Activated CD4-positive, alpha-beta T cell treated with anti-CD3 and anti-CD28 coated beads, Interleukin-2, amount 10 ng/mL, durations not matched to agents 7 days and 5 days (primary cell): ENCODE measurements around the gene ELMO1. TPM values are rescaled to one million over a fixed set of nuclear protein-coding genes. Genes with fewer than 3 reads are reported as not detected.

Experiments
- CTCF ChIA-PET: fragments of 350-600 bp; sonication (Branson Sonifier 250); formaldehyde crosslinking; loops from one replicate; lab custom pipeline; 2021; ENCODE audit warnings: antibody characterized with exemption; lab: Charles Lee
- POLR2A ChIA-PET: fragments of 350-600 bp; sonication (Branson Sonifier 250); formaldehyde crosslinking; loops from one replicate; lab custom pipeline; 2021; ENCODE audit warnings: antibody characterized with exemption; lab: Charles Lee
- DNase-seq: peaks from one replicate; pipeline ENCODE4 v3.0.0-alpha.2; 2020
- H3K27ac Mint-ChIP-seq: one replicate; pipeline ENCODE4 v1.8.0; 2021; ENCODE audit warnings: mild to moderate bottlenecking, moderate library complexity, mixed read lengths
- H3K27me3 Mint-ChIP-seq: one replicate; pipeline ENCODE4 v1.8.0; 2021; ENCODE audit warnings: mixed read lengths
- H3K36me3 Mint-ChIP-seq: one replicate; pipeline ENCODE4 v1.8.0; 2021; ENCODE audit warnings: low read depth, mixed read lengths
- H3K4me1 Mint-ChIP-seq: one replicate; pipeline ENCODE4 v1.8.0; 2021; ENCODE audit warnings: mixed read lengths
- H3K4me3 Mint-ChIP-seq: one replicate; pipeline ENCODE4 v1.8.0; 2021; ENCODE audit warnings: mild to moderate bottlenecking, moderate library complexity, mixed read lengths
- H3K9me3 Mint-ChIP-seq: one replicate; pipeline ENCODE4 v1.8.0; 2021; ENCODE audit warnings: mixed read lengths
- total RNA-seq, 2 experiments: library from RNA; stranded (reverse); gene quantifications; one replicate each; pipeline ENCODE4 v1.2.3, GENCODE V29; 2021

Gene ELMO1
- total RNA-seq, 2 experiments from 2014 or later = 99.8 to 142 TPM

DNA sequence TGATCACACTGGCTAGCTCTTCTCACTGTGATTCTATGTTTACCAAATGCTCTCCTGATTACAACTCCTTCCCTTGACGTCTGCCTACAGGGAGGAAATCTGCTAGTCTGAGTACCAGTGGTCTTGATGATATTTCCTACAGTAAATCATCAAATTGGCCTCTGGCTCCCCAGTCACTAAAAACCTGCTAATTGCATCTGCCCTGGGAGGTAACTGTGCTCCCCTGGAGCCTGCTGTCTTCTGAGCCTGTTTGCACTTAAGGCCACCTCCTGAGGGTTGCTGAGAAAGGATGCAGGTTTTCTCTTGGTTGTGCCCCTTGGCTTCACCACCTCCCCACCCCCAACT, 56.0 kb downstream of the ELMO1 start:
- no peaks in the 10 kb centered on the region for H3K27me3 Mint-ChIP-seq
- no peaks in the 10 kb centered on the region for H3K9me3 Mint-ChIP-seq
- no peak overlapping the region for H3K4me3 Mint-ChIP-seq
- peaks cover 34% of the 10 kb centered on the region for H3K4me1 Mint-ChIP-seq
- DNase-seq = no peak
- POLR2A ChIA-PET = interaction anchor here (0.5 kb wide), 1 partner anchor 32 kb away, joined by 4 read pairs; no protein-coding TSS in a partner anchor
- CTCF ChIA-PET = no interaction called here
- H3K36me3 Mint-ChIP-seq = peaks cover 4% of the 10 kb centered on the region
- no peak overlapping the region for H3K27ac Mint-ChIP-seq

DNA sequence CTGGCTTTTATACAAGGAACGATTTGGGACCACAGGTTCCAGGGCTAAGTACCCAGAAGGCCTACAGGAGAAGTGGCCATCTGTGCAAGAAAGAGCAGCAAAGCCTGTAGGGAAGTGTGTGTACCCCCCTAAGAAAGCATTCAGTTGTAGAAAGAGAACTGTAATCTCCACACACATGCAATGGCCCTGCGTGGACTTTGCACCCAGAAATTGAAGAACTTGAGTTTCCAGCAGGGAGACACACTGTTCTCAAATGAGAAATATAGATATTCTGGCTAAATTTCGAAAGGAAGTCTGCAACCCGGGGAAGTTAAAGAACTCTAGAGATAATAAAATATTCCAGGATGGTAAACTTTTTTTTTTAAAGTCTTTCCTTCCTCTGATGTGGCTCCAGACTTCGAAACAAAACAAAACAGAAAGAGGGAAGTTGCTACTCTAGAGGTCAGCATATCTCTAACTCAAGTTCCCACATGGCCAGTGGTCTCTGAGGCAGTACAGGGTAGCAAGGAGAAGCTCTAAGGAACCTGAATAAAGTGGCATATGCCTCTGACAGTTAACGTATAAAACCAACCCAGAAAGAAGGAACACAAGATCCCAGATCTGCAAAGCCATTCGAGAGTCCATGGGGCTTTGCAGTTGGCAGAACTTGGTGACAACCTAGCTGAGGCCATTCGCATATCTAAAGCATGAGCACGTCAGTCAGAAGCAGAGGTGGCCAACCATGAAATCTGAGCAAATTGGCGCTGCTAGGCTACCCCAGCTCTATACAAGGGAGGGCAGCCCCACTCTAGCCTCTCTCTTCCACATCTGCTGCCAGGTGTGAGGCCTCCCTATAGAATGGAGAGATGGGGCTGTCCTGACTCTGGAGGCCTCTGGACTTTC, 56.6 kb downstream of the ELMO1 start:
- Mint-ChIP-seq H3K36me3 (peaks cover 4% of the 10 kb centered on the region), H3K27me3 (no peaks in the 10 kb centered on the region), H3K9me3 (no peaks in the 10 kb centered on the region), H3K27ac (no peak overlapping the region), H3K4me3 (no peak overlapping the region), H3K4me1 (peaks cover 34% of the 10 kb centered on the region)
- DNase-seq = no peak
- POLR2A ChIA-PET = interaction anchor here (0.5 kb wide), 1 partner anchor 32 kb away, joined by 4 read pairs; no protein-coding TSS in a partner anchor
- CTCF ChIA-PET = interaction anchor here (2.3 kb wide), 1 partner anchor 12 kb away, joined by 7 read pairs; no protein-coding TSS in a partner anchor

DNA sequence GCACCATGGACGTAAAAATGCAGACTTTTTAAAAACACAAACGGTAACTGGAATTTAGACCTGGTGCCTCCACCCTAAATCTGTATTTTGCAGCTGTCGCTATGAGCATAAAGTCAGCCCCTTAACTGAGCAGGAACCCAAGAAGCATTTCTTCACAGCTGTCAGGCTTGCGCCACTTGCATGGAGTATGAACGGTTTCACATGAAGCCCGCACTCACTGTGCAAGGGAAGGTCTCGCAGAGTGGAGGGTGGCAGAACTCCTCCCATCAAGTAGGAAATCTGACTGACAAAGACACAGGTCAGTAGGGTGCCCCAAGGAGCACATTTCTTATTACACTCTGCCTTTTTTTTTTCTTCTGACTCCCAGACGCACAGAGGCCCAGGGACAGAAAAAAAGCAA, 58.5 kb downstream of the ELMO1 start:
- ChIA-PET CTCF (interaction anchor here (0.6 to 2.3 kb wide), 3 partner anchors 10 to 730 kb away, joined by 3 to 7 read pairs (median 3); no protein-coding TSS in a partner anchor), POLR2A (no interaction called here)
- H3K27me3 Mint-ChIP-seq = no peaks in the 10 kb centered on the region
- peaks cover 4% of the 10 kb centered on the region for H3K36me3 Mint-ChIP-seq
- H3K4me3 Mint-ChIP-seq = no peak overlapping the region
- peaks cover 33% of the 10 kb centered on the region for H3K4me1 Mint-ChIP-seq
- no peak overlapping the region for H3K27ac Mint-ChIP-seq
- no peaks in the 10 kb centered on the region for H3K9me3 Mint-ChIP-seq
- DNase-seq = no peak

DNA sequence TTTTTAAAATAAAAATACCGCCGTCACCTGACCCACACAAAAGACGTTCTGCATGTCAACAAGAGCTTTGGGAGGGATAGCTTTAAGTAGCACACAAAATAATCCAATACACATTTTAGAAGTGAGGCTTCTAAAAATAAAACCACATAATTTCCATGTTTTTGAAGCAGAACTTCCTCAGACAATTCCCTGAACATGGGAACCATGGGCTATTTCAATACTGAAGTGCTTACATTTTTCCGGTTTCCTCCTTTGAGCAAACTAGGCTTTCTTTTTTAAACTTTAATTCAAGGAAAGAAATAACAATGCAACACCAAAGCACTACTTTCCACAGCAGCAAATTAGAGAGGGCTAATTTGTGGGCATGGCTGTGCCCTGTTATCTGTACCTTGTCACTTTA, 59.9 kb downstream of the ELMO1 start:
- DNase-seq = no peak
- Mint-ChIP-seq H3K4me1 (peaks cover 24% of the 10 kb centered on the region), H3K9me3 (no peaks in the 10 kb centered on the region), H3K4me3 (no peak overlapping the region), H3K36me3 (peaks cover 2% of the 10 kb centered on the region), H3K27me3 (no peaks in the 10 kb centered on the region), H3K27ac (no peak overlapping the region)
- ChIA-PET POLR2A (interaction anchor here (0.5 kb wide), 1 partner anchor 15 kb away, joined by 3 read pairs; no protein-coding TSS in a partner anchor), CTCF (no interaction called here)

DNA sequence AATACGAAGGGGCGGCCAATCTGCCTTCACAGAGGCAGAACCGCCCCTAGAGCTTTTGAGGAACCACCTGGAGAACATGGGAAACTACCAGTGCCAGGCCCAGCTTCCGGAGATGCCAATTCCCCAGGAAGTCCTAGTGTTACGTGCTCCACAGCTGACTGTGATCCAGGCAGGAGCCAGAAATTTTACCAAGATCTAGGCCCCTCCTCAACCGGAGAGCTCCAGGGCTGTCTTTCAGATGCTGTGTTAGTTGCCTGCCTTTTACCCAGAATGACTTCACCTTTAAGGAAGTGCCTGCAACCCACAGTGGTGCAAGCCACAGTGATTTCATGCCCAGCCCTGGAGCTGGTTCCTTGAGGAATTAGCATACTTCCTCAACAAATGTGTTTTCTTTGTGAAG, 62.9 kb downstream of the ELMO1 start:
- no peak overlapping the region for H3K4me3 Mint-ChIP-seq
- H3K36me3 Mint-ChIP-seq = peaks cover 2% of the 10 kb centered on the region
- no peak for DNase-seq
- no peaks in the 10 kb centered on the region for H3K27me3 Mint-ChIP-seq
- POLR2A ChIA-PET = no interaction called here
- CTCF ChIA-PET = no interaction called here
- H3K9me3 Mint-ChIP-seq = no peaks in the 10 kb centered on the region
- peak overlapping the region; percentile 46 for H3K27ac Mint-ChIP-seq
- H3K4me1 Mint-ChIP-seq = peaks cover 11% of the 10 kb centered on the region

DNA sequence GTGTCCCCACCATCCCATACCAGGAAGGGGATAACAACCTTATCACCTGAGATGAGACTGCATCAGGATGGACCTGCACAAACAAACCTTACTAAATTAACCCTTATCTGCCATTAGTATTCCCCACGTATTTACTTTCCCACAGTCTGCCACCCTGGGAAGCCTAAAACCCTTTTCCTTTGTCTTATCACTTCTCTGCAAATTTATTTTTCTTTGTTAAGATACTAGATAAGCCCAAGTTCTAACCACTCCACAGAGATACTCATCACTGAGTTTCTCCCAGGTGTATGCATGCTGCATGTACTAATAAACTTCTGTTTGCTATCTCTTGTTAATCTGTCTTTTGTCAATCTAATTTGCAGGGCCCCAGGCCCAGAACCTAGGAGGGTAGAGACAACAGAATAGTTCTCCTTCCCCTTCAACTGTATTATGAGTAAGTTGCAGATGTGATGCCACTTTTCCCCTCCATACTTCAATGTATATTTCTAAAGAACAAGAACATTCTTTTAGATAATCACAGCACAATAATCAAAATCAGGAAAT, 66.0 kb downstream of the ELMO1 start:
- Mint-ChIP-seq H3K27ac (no peak overlapping the region), H3K27me3 (no peaks in the 10 kb centered on the region), H3K4me3 (no peak overlapping the region), H3K9me3 (peaks cover 12% of the 10 kb centered on the region), H3K36me3 (peaks cover 15% of the 10 kb centered on the region), H3K4me1 (peaks cover 16% of the 10 kb centered on the region)
- POLR2A ChIA-PET = no interaction called here
- DNase-seq = no peak
- CTCF ChIA-PET = no interaction called here

DNA sequence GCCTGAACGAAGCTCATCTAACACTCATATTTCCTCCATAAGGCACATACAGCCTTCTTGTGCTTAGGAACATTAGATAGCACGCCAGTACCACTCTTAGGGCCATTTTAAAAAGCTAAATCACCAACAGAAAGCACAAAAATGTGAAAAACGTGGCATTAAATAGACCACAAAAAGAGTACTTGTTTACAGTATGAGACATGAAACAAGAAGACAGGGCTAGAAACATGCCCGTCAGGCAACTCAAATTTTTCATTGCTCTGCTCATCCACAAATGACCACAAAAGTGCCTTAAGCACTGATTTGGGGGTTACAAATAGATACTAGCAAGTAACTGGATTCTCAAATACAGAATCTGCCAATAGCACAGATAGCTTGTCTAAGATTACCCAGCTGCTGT, 67.8 kb downstream of the ELMO1 start:
- no peak for DNase-seq
- H3K36me3 Mint-ChIP-seq = peaks cover 32% of the 10 kb centered on the region
- H3K4me1 Mint-ChIP-seq = peaks cover 21% of the 10 kb centered on the region
- H3K4me3 Mint-ChIP-seq = no peak overlapping the region
- H3K27me3 Mint-ChIP-seq = no peaks in the 10 kb centered on the region
- no peak overlapping the region for H3K27ac Mint-ChIP-seq
- ChIA-PET POLR2A (no interaction called here), CTCF (no interaction called here)
- H3K9me3 Mint-ChIP-seq = peaks cover 23% of the 10 kb centered on the region

DNA sequence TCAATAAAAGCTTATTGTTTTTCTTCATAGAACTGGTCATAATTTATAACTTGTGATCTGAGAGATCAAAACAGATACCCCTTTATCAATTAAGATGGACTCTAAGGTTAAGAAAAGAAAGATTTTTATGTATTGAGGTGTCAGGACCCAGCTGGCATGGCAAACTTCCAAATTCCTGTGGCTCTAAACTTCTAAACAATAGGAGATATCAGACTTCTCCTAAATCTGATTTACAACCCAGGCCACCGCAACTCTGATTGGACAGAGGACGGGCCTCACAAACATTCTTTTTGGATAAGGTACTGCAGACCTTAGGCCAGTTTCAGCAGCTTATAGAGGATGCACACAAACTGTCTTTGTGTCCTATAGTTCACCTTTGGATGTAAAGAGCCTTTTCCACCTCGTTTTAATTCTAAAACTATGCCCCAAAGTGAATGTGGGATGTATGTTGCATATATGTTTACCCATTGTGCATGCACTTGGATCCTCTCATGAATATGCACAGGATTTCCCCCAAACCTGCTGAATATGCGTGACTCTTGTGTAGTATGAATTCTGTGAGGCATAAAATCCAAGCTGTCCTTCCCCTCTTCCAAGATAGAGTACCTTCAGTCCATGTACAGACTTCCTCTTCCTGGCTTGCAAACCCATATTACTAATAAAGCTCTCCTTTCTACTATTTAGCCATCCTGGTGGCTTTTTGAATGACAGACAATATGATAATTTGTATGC, 69.0 kb downstream of the ELMO1 start:
- POLR2A ChIA-PET = no interaction called here
- no peak for DNase-seq
- H3K27ac Mint-ChIP-seq = no peak overlapping the region
- H3K4me3 Mint-ChIP-seq = no peak overlapping the region
- CTCF ChIA-PET = interaction anchor here (1.8 kb wide), 1 partner anchor 11 kb away, joined by 7 read pairs; no protein-coding TSS in a partner anchor
- no peaks in the 10 kb centered on the region for H3K27me3 Mint-ChIP-seq
- peaks cover 36% of the 10 kb centered on the region for H3K36me3 Mint-ChIP-seq
- H3K4me1 Mint-ChIP-seq = peaks cover 21% of the 10 kb centered on the region
- H3K9me3 Mint-ChIP-seq = peaks cover 23% of the 10 kb centered on the region

DNA sequence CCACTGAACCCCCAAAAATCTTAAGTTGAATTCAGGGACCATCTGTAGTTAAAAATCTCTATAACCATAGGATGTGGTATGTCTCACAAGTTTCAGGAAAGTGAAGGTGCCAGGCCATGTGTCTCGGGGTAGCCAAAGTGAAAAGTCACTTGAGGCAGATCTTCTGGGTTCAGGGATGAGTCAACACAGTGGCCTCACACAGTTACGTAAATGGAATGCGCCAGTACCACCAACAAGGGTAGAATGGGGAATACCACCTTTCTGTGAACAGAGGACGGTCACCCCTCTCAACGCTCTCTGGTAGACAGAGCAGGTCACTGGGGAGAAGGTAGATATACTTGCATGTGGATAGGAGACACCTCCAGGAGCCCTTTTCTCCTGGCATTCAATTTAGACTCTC, 71.4 kb downstream of the ELMO1 start:
- Mint-ChIP-seq H3K9me3 (peaks cover 23% of the 10 kb centered on the region), H3K36me3 (peaks cover 45% of the 10 kb centered on the region), H3K27me3 (no peaks in the 10 kb centered on the region), H3K27ac (no peak overlapping the region), H3K4me1 (peaks cover 21% of the 10 kb centered on the region), H3K4me3 (no peak overlapping the region)
- DNase-seq = no peak
- ChIA-PET POLR2A (no interaction called here), CTCF (interaction anchor here (1.4 kb wide), 1 partner anchor 14 kb away, joined by 4 read pairs; no protein-coding TSS in a partner anchor)

DNA sequence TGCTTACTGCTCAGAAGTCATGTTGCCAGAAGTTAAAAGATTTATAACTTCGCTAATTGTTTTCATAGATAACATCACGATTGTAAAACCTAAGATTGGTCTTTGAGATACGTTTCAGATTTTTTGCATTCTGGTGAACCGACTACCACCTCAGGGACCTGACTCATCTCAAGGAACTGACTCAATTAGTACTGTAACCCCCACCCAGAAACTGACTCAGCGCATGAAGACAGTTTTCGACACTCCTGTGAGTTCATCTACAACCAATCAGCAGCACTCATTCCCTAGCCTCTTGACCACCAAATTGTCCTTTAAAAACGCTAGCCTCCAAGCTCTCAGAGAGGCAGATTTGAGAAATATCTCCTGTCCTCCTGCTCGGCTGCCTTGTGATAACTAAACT, 72.3 kb downstream of the ELMO1 start:
- ChIA-PET POLR2A (no interaction called here), CTCF (interaction anchor here (1.4 kb wide), 1 partner anchor 14 kb away, joined by 4 read pairs; no protein-coding TSS in a partner anchor)
- peaks cover 21% of the 10 kb centered on the region for H3K4me1 Mint-ChIP-seq
- H3K36me3 Mint-ChIP-seq = peaks cover 48% of the 10 kb centered on the region
- no peak overlapping the region for H3K4me3 Mint-ChIP-seq
- H3K27ac Mint-ChIP-seq = no peak overlapping the region
- H3K27me3 Mint-ChIP-seq = no peaks in the 10 kb centered on the region
- H3K9me3 Mint-ChIP-seq = peaks cover 23% of the 10 kb centered on the region
- no peak for DNase-seq

DNA sequence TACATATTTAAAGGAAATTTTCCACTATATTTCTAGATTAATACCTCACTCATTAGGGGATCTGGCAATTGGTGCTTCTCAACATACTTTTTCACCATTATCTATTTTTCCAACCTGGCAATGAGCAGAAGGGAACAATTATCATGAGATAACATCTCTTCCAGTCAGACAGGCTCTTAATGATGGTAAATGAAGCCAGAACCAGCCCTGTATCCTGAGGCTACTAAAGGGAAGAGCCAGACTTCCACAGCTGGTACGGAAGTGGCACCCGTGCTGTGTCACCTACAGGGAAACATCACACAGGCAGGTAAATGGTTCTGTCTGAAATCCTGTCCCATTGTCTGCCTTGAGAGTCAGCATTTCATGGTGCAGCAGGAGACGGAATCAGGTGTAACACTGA, 75.9 kb downstream of the ELMO1 start:
- peaks cover 15% of the 10 kb centered on the region for H3K4me1 Mint-ChIP-seq
- no peaks in the 10 kb centered on the region for H3K27me3 Mint-ChIP-seq
- H3K9me3 Mint-ChIP-seq = peaks cover 11% of the 10 kb centered on the region
- H3K36me3 Mint-ChIP-seq = peaks cover 38% of the 10 kb centered on the region
- H3K4me3 Mint-ChIP-seq = no peak overlapping the region
- CTCF ChIA-PET = no interaction called here
- no peak for DNase-seq
- POLR2A ChIA-PET = no interaction called here
- H3K27ac Mint-ChIP-seq = no peak overlapping the region

DNA sequence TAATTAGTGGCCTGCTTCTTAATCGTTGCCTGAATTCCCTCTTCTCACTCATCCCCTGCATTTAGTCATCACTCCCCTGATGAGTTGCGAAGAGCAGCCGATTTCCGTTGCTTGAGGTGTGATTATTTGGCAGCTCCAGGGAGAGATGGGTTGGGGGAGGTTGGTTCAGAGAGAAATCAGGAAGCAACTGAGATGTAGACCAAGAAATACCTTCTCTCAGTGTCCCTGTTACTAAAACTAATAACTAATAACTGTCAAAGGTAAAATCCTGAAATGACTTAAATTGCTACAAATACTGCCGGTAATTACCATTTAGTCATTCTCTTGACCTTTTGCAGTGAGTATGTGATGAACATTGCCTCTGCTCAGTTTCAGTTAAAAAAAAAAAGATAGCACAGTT, 76.9 kb downstream of the ELMO1 start:
- Mint-ChIP-seq H3K27me3 (no peaks in the 10 kb centered on the region), H3K27ac (no peak overlapping the region), H3K9me3 (peaks cover 5% of the 10 kb centered on the region), H3K4me1 (peaks cover 14% of the 10 kb centered on the region), H3K36me3 (peaks cover 34% of the 10 kb centered on the region), H3K4me3 (no peak overlapping the region)
- CTCF ChIA-PET = no interaction called here
- POLR2A ChIA-PET = no interaction called here
- DNase-seq = no peak

DNA sequence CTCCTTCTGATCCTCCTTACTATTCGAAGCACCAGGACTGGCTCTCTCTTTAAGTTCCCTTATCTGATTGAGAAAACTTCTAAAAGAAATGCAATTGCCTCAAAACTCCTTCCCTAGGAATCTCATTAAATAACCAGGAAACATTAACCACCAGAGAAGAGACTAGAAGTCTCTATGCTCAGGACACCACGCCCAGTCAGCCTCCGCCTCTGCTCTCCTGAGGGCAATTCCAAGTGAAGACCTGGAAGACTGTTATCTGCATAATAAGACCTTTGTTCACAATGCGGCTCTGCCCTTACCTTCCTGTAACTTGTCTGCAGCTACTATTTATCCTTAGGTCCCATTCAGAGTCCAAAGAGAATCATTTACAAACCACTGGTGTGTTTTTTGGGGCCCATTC, 78.8 kb downstream of the ELMO1 start:
- POLR2A ChIA-PET = no interaction called here
- no peak overlapping the region for H3K27ac Mint-ChIP-seq
- peaks cover 21% of the 10 kb centered on the region for H3K36me3 Mint-ChIP-seq
- DNase-seq = no peak
- no peak overlapping the region for H3K4me3 Mint-ChIP-seq
- CTCF ChIA-PET = no interaction called here
- H3K9me3 Mint-ChIP-seq = no peaks in the 10 kb centered on the region
- peaks cover 26% of the 10 kb centered on the region for H3K4me1 Mint-ChIP-seq
- no peaks in the 10 kb centered on the region for H3K27me3 Mint-ChIP-seq
